GM19372 (cell line): ENCODE data around the gene NLRP5.

Experiments used
- ATAC-seq: cut with Tn5 transposase; IDR thresholded peaks from one replicate; pipeline ENCODE4 v1.9.1; 2021; ENCODE audit warnings: mild to moderate bottlenecking, low read depth, moderate library complexity; ENCODE audit not compliant: unreplicated experiment

NLRP5 gene

DNA sequence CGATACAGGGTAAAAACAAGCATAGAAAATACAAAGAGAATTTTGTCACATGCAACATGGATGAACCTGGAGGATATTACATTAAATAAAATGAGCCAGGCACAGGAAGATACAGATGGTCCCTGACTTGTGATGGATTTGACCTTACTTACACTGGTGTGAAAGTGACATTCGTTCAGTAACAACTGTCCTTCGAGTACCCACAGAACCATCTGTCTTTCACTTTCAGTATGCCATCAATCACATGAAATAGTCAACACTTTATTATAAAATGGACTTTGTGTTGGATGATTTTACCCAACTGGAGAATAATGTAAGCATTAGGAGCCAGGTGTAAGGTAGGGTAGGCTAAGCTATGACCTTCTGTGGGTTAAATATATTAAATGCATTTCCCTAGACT is 83.1 kb downstream of the NLRP5 start:
- no peak for ATAC-seq

DNA sequence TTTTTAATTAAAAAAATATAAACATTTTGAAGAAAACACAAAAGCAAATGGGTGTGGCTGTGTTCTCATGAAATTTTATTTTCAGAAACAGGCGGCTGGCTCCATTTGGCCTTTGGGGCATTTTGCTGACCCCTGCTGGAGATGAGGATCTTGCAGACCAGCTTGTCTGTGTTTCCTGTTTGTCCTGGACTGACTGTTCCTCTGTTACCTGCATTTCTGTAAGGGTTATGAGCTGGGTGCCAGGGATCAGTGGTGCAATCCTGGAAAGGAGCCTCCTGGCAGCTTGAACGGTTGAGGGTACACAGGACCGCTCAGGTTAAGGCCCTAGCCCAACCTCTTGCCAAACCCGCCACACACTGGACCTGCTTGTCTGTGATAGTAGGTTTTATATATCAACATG is 84.6 kb downstream of the NLRP5 start:
- no peak for ATAC-seq

DNA sequence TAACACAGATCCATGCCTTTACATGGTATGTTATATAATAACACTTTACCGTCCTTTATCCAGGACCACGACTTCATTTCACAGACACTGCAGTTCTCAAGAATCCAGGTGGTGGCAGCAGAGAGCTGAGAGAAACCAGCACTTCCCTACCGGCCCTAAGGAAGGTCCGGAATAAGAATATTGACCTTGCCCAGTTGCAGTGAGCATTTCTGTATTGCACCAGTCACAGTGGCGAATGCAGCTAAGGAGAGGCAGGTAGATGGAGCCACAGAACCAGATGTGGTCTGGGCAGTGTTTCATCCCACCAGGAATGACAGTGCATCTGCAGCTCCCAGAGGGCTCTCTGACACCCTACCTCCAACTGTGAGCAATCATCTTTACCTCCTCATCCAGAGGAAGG is 89.9 kb downstream of the NLRP5 start:
- no peak for ATAC-seq

DNA sequence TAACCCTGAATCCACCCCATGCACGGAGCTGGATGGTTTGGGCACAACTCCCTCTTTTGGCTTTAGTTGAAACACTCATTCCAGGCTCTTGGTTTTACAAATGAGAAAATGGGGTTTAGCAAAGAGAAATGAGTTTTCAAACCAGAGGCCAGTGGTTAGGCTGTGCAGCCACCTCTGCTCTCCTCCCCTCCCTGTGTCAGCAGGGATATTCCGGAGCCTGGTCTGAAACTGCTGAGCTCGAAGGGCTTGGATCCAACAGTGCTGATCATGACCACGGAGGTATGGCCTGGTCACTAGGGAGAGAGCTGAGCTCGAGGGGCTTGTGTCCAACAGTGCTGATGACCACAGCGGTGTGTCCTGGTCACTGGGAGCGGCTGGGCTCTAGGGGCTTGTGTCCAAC is 93.0 kb downstream of the NLRP5 start:
- no peak for ATAC-seq

DNA sequence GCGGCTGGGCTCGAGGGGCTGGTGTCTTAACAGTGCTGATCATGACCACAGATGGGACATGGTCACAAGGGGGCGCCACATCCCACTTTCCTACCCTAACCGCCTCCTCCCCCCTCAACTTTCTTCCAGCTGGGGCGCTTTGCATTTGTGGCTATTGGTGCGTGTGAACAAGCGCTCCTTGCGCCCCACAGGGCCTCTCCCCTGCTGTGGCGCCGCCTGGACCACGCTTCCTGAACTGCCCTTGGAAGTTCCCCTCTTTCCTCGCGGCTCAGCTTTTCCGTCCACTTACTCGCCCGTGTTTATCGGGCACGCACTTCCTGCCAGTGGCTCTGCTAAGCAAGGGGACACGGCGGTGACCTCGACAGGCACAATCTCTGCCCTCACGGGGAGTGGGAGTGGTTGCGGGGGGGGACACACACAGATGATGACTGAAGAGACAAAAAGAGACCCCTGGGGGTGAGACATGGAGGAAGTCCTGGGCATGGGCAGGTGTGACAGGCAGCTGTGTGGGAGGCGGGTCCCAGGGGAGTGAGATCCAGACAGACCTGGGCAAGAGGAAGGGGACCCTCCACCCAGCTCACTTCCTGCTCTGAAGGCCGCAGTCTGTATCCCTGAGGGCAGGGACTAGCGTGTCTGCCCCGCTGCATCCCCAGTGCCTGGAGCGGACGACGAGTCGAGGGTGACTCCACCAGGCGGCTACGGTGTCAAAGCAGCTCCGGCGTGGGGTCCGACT is 94.3 kb downstream of the NLRP5 start:
- peak; percentile 78 for ATAC-seq

DNA sequence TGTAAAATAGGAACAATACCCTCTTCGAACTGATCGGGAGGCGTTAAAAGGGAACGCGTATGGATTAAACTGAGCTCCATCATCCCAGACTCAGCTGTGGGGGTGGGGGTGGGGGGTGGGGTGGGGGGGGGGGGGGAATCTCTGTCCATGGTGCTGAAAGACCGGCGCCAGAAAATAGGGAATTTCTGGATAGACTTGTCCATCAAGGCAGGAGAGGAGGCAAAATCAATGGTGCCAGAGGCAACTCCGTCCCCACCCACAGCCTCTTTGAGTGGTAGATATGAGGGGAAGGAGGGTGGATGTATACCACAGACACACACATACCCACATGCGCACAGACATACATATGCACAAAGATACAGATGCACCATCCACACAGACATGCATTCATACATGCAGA is 97.1 kb downstream of the NLRP5 start:
- no peak for ATAC-seq

DNA sequence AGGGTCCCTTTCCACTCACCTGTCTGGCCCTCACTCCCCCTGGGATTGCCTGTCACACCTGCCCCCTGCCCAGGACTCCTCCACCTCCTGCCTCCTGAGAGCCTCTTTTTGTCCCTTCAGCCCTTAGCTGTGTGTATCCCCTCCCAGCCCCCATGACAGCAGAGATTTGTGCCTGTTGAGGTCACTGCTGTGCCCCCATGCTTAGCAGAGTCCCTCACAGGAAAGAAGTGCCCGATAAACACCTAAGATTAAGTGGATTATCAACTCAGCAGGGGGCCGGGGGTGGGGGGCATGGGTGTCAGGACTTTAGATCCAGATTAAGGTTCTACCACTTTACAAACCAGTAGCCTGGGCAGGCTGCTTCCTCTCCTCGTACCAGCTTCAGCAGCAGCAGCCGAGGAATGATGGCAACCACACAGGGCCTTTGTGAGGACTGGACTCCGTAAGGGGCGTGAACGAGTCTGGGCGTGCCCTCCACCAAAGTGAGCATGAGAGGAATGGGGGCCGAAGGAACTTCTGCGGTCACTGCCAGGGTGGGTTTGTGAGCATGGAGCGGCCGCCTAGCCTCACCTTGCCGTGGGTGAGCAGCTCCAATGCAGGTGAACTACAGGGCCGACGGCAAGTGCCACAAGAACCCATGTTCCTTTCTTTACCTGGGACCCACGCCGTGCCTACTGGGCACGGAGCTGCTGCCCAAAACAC is 98.4 kb downstream of the NLRP5 start:
- ATAC-seq, result no peak

DNA sequence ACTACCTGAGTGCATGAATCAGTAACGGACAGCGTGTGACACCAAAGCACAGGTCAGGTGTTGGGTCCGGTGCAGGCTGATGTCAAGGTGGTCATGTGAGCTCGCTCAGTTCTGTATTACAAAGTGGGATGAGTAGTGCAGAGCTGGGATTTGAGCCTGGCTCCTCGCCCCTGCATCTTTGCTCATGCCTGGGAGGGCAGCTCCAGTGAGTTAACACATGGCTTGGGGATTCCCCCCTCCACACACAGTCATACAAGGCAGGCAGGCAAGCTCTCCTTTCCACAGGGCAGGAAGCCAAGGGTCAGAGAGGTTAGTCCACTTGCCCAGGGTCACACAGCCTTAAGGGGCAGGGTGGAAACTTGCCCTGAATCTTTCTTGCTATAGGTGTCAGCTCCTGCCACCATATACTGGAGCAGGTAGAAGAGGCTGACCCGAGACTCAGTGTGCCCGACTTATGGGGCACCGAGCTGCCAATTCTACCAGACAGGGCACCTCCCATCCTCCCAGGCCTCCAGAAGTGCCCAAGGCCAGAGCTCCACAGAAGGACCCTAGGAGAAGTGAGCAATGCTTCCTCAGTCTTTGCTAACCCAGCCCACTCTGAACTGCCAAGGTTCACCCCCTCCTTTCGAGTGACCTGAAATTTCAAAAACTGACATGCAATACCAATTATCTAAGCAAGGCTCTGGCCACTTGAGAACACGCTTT is 99.1 kb downstream of the NLRP5 start:
- ATAC-seq, result no peak

DNA sequence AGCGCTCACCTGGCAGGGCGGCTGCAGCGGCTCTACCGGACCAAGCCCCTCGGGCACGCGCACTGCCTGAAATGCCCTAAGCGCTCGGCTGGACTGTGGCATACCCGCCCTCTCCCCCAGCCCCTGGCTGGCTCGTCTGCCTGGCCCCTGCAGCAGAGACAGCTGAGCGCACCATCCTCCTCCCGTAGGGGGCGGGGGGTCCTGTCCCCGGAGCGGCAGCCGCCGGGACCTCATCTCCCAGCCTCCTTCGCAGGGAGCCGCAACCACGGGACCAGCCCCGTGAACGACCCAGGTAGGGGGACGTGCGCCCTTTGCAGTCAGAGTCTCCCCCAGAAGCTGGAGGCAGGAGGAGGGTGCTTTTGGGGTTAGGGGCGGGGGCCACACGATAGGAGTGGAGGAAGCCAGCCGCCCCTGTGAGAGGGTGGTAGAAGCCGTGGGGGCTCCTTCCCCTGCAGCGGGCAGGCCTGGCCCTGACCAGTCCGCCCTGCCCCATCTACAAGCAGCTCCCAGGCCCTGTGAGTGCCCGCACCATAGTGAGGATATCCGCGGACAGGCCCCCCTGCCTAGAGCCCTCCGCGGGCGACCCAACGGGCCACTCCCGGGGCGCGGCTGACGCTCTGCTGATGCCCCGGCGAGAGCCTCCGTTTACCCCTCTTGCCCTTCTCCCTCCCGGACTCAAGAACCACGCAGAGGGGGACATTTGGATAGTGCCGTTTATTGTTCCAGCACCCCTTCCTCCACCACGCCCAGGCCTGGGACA is 100.3 kb downstream of the NLRP5 start:
- no peak for ATAC-seq

DNA sequence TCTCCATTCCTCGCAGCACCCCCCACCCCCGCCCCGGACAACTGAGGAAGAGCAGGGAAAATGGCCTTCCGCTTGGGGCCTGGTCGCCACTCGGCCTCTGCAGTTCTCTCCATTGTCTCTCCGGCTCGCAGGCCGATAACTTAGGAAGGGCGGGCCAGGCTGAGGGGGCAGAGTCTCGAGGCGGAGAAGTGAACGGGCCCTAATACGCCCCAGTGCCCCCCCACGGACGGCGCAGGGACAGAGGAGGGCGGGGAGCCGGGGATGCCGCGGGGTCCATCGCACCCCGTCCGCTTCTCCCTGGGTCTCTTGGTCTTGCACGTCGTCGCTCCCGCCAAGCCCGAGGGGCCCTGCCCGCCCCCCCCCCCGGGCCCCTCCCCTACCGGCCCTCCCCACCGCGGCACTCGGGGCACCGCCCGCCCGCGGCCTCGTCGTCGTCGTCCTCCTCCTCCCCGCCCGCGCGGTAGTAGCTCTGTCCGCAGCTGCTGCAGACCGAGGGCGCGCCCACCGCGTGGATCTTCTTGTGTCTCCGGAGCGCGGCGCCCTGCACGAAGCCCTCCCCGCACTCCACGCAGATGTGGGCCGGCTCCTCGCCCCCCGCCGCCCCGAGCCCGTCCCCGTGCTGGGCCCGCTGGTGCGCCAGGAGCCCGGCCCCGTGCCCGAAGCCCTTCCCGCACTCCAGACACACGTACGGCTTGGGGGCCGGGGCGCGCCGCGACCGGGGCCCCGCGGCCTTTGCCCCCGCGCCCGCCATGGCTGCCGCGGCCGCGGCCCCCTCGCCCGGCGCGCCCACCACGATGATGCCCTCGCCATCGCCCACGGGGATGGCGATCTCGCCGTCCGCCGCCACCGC is 101.3 kb downstream of the NLRP5 start:
- ATAC-seq, result no peak

DNA sequence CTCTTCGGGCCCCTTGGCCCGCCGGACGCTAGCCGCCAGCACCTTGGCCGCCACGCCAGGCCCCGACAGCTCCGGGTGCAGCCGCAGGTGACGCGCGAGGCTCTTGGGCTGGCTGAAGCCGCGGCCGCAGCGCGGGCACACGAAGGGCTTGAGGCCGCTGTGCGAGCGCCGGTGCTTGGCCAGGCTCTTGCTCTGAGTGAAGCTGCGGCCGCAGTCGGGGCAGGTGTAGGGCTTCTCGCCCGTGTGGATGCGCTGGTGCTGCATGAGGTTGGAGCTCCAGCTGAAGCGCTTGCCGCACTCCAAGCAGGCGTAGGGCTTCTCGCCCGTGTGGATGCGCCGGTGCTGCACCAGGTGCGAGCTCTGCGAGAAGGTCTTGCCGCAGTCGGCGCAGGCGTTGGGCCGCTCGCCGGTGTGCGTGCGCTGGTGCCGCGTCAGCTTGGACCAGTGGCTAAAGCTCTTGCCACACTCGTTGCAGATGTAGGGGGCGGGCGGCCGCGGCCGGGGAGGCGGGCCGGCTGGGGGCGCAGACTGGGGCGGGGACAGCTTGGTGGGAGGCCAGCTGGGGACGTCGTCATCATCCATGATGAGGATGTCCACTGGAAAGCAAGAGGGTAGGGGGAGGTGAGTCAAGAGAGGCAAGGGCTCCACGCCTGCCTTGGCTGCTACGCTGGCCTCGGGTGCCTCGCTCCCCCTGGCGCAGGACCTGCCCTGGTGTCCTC is 102.1 kb downstream of the NLRP5 start:
- ATAC-seq, result no peak

DNA sequence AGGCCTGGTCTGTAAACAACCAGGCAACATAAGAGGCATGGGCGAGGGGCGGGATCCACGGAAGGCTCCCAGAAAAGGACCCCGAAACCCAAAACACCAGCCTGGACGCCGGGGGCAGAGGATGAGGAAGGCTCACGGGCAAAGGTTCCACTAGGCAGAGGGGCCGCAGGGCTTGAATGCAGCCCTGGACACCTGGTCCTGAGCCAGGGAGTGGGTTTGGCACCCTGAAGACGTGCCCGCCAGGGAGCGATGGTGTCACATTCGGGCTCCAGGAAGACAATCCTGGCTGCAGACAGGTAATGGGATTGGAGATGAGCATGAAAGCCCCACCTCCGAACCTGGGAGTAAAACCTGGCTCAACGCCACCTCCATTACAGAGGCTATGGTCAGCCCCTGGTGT is 102.8 kb downstream of the NLRP5 start:
- no peak for ATAC-seq

DNA sequence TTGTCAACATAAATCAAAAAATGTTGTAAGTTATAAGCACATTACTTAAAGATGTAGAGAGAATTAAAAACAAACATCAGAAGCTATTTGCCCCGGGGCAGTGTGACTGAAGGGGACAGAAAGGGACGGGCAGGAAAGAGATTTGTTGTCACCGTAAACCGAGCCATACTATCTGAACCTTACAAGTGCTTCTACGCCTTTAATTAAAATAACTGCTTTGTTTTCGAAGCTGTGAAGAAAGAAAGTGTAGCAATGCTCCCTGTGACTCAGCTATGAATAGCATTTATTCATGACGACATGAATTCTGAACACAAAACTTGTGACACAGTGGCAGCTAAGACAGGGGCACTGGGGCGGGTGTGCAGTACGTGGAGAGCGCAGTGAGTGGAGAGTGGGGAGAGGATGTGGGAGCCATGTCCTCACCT is 104.5 kb downstream of the NLRP5 start:
- ATAC-seq, result no peak

DNA sequence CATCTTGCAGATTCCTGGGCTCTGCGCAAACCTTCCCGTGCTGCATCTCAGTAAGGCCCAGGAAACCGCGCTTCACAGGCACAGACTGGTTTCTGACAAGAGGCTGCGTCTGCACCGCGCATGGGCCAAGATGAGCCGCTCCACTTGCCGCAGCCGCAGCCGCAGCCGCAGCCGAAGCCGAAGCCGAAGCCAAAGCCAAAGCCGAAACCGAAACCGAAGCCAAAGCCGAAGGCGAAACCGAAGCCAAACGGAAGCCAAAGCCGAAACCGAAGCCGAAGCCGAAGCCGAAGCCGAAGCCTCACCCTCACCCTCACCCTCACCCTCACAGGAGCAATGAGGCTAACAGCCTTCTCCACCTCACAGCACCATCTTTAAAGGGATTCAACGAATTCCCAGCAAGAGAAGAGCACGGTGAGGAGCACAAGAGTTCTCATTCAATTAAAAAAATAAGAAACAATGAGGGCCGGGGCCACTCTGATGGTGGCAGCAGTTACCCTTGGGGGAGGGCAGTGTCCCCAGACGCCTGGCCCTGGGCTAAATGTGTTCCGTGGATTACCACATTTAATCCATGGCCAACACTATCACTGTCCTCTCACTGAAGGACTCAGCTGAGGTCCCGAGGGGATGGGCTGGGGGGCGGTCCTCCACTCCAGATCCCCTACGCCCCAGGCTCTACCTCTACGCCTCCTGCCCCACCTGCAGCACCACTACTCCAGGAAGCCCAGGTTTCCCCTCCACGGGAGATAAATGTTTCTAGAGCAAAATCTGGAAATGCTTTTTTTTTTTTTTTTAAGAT is 105.4 kb downstream of the NLRP5 start:
- ATAC-seq, result no peak

DNA sequence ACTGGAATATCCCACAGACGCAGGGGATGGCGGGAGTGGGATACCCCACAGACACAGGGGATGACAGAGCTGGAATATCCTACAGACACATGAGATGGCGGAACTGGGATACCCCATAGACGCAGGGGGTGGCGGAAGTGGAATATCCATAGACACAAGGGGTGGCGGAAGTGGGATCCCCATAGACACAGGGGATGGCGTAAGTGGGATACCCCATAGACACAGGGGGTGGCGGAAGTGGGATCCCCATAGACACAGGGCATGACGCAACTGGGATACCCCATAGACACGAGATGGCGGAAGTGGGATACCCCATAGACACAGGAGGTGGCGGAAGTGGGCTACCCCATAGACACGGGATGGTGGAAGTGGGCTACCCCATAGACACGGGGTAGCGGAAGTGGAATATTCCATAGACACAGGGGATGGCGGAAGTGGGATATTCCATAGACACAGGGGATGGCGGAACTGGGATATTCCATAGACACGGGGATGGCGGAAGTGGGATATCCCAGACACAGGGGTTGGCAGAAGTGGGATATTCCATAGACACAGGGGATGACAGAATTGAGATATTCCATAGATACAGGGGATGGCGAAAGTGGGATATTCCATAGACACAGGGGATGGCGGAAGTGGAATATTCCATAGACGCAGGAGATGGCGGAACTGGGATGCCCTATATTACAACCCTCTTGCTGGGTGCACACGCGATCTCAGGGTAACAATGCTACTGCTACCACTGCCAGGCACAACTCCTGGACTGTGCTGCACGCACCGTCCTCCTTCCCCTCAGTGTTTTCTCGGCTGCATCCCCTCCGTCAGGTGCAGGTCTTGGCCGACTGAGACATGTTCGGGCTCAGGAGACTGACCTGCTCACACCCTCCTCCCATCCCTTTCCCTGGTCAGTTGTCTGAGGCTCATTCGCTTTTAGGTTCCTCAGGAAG is 106.4 kb downstream of the NLRP5 start:
- ATAC-seq, result no peak

DNA sequence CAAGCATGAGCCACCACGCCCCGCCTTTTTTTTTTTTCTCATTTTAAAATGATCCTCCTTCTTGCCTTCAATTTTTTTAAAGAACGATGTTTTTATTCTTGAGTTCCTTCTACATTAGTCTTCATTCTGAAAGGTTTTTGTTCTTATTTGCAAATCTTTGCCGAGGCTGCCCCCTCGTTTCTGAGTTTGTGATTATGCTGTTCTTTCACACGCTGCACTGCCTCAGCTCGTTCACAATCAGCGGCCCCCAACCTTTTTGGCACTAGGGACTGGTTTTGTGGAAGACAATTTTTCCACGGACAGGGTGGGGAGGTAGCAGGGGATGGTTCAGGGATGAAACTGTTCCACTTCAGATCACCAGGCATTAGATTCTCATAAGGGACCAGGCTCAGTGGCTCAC is 107.9 kb downstream of the NLRP5 start:
- ATAC-seq, result no peak

DNA sequence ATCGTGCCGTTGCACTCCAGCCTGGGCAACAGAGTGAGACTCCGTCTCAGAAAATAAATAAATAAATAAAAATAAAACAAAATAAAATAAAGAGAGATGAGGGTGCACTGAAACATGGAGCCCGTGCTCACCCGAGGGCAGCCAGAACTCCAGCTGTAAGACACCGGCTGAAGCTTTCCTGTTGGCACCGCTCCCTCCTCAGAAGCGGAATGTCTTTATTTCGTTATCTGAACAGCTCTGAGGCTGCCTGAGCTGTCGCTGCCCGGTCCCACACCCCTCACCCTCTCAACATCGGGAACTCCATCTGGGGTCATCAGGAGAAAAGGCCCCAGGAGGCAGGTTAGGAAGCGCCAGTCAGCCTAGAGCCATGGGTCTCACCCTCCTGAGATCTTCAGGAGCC is 110.1 kb downstream of the NLRP5 start:
- ATAC-seq, result no peak

DNA sequence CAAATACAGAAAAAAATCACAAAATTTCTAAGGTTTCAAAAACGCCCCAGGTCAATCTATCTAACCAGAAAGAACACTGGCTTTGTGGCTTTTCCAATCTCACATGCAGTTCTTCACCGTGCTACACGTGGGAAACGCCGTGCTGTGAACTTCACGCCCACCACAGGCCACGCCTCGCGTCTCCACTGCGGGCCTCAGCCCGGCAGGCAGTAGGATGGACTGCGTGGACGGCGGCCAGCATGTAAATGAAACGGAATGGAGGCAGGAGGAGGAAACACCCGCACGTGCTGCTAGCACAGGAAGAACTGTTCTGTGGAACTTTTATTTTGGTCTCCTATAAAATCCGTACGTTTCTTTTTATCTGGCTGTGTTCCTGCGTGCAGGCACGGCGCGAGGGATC is 110.7 kb downstream of the NLRP5 start:
- no peak for ATAC-seq
